Measurements from ENCODE around the gene ALMS1.
"Not testable (repeated sequence)": the region's sequence is repeated elsewhere in the genome, so short reads cannot be mapped to it uniquely, and the experiment has no call there.

Gene ALMS1

GRCh38 chr2:73457982-73458381 is 72.3 kb downstream of the ALMS1 start:
- Histone ChIP-seq H3K9me3 (replicated peaks; ENCODE audit: insufficient read depth, low read length) (no peaks in the 10 kb centered on the region), H3K9ac (ENCODE audit: low read length) (no peak overlapping the region), H3K4me1 (ENCODE audit: low read length) (no peaks in the 10 kb centered on the region), H4K20me1 (ENCODE audit: insufficient read depth, low read length) (no peaks in the 10 kb centered on the region), H3K9me2 (replicated peaks; ENCODE audit: insufficient read depth, low read length) (no peaks in the 10 kb centered on the region), H3K36me3 (replicated peaks; ENCODE audit: insufficient read depth, low read length) (no peaks in the 10 kb centered on the region), H3K4me3 (ENCODE audit: low read length) (no peak overlapping the region), H3K4me2 (ENCODE audit: low read depth, low read length) (no peak overlapping the region), H3F3A (ENCODE audit: insufficient read depth, low read length) (no peaks in the 10 kb centered on the region), H2AFZ (ENCODE audit: low read length) (no peak overlapping the region), H3K27ac (ENCODE audit: low read length) (no peak overlapping the region), H3K27me3 (replicated peaks; ENCODE audit: insufficient read depth, low read length) (no peaks in the 10 kb centered on the region), H3K79me2 (ENCODE audit: low read length) (no peaks in the 10 kb centered on the region)
- DNase-seq = no peak
- TF ChIP-seq EZH2 (optimal IDR thresholded peaks at IDR 0.05; ENCODE audit: low read depth, low read length) (no peak), EZH2phosphoT487 (IDR thresholded peaks at IDR 0.05; ENCODE audit: low read length) (no peak), CTCF (IDR thresholded peaks at IDR 0.05; ENCODE audit: low read length) (no peak)

- H3K9me3 ChIP-seq (replicated peaks; ENCODE audit: insufficient read depth, low read length); DNase-seq; H3K79me2 ChIP-seq (ENCODE audit: low read length); H3K9me2 ChIP-seq (replicated peaks; ENCODE audit: insufficient read depth, low read length); H3F3A ChIP-seq (ENCODE audit: insufficient read depth, low read length); H3K9ac ChIP-seq (ENCODE audit: low read length); H2AFZ ChIP-seq (ENCODE audit: low read length); H3K36me3 ChIP-seq (replicated peaks; ENCODE audit: insufficient read depth, low read length); H3K4me2 ChIP-seq (ENCODE audit: low read depth, low read length); H3K4me1 ChIP-seq (ENCODE audit: low read length); H3K27me3 ChIP-seq (replicated peaks; ENCODE audit: insufficient read depth, low read length); H3K27ac ChIP-seq (ENCODE audit: low read length); H3K4me3 ChIP-seq (ENCODE audit: low read length); H4K20me1 ChIP-seq (ENCODE audit: insufficient read depth, low read length): not testable (repeated sequence)
Measured at GRCh38 chr2:73462388-73462787, 76.8 kb downstream of the ALMS1 start.

GRCh38 chr2:73468376-73468775 is 82.7 kb downstream of the ALMS1 start:
- Histone ChIP-seq H3K9me3 (replicated peaks; ENCODE audit: insufficient read depth, low read length) (no peaks in the 10 kb centered on the region), H3K9ac (ENCODE audit: low read length) (no peak overlapping the region), H3F3A (ENCODE audit: insufficient read depth, low read length) (no peaks in the 10 kb centered on the region), H3K4me1 (ENCODE audit: low read length) (no peaks in the 10 kb centered on the region), H2AFZ (ENCODE audit: low read length) (no peak overlapping the region), H4K20me1 (ENCODE audit: insufficient read depth, low read length) (no peaks in the 10 kb centered on the region), H3K4me2 (ENCODE audit: low read depth, low read length) (no peak overlapping the region), H3K27me3 (replicated peaks; ENCODE audit: insufficient read depth, low read length) (no peaks in the 10 kb centered on the region), H3K27ac (ENCODE audit: low read length) (no peak overlapping the region), H3K79me2 (ENCODE audit: low read length) (no peaks in the 10 kb centered on the region), H3K9me2 (replicated peaks; ENCODE audit: insufficient read depth, low read length) (no peaks in the 10 kb centered on the region), H3K36me3 (replicated peaks; ENCODE audit: insufficient read depth, low read length) (no peaks in the 10 kb centered on the region; the same call in 1 of the 2 replicates), H3K4me3 (ENCODE audit: low read length) (no peak overlapping the region)
- TF ChIP-seq EZH2phosphoT487 (IDR thresholded peaks at IDR 0.05; ENCODE audit: low read length) (no peak), EZH2 (optimal IDR thresholded peaks at IDR 0.05; ENCODE audit: low read depth, low read length) (no peak), CTCF (IDR thresholded peaks at IDR 0.05; ENCODE audit: low read length) (no peak)
- DNase-seq = no peak

GRCh38 chr2:73483874-73484273 is 98.2 kb downstream of the ALMS1 start:
- H3K27me3 ChIP-seq (replicated peaks; ENCODE audit: insufficient read depth, low read length); H3K9me2 ChIP-seq (replicated peaks; ENCODE audit: insufficient read depth, low read length); H3K9me3 ChIP-seq (replicated peaks; ENCODE audit: insufficient read depth, low read length); H3K4me3 ChIP-seq (ENCODE audit: low read length); H3K9ac ChIP-seq (ENCODE audit: low read length); H4K20me1 ChIP-seq (ENCODE audit: insufficient read depth, low read length); H3K27ac ChIP-seq (ENCODE audit: low read length); H3K4me2 ChIP-seq (ENCODE audit: low read depth, low read length); DNase-seq; H3K4me1 ChIP-seq (ENCODE audit: low read length); H3K79me2 ChIP-seq (ENCODE audit: low read length); H3K36me3 ChIP-seq (replicated peaks; ENCODE audit: insufficient read depth, low read length); H3F3A ChIP-seq (ENCODE audit: insufficient read depth, low read length); H2AFZ ChIP-seq (ENCODE audit: low read length): not testable (repeated sequence)
